Measurements from ENCODE around the gene SVOP.

SVOP gene

DNA sequence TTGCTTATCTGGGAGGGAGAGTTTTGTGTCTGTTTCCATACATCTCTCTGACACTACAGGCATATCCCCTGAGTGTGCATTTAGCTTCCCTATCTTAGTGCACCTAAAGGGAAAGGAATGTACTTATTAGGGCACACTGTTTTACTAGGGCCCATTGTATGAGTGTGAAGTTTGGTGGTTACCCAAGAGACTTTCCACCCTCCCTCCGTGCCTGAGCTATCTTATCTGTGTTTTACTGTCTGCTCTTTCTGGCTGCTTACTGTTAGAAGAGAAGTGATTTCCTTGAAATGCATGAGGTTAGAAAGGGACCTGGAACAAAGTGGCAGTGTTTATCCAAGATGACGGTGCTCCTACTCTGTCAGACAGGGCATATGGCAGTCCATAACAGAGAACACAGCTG is 8.5 kb upstream of the SVOP start:
- TF ChIP-seq EGR1 (IDR thresholded peaks at IDR 0.05) (no peak), ZBTB7A (IDR thresholded peaks at IDR 0.05; ENCODE audit: low read depth) (no peak), TEAD4 (IDR thresholded peaks at IDR 0.05) (no peak), TAF1 (IDR thresholded peaks at IDR 0.05; ENCODE audit: low read depth) (no peak), RAD21 (IDR thresholded peaks at IDR 0.05; ENCODE audit: low read depth) (no peak), CREB1 (IDR thresholded peaks at IDR 0.05; ENCODE audit: low read depth) (no peak), EP300 (IDR thresholded peaks at IDR 0.05; ENCODE audit: borderline replicate concordance) (no peak), FOXM1 (IDR thresholded peaks at IDR 0.05; ENCODE audit: borderline replicate concordance, low read depth) (no peak), TCF12 (IDR thresholded peaks at IDR 0.05; ENCODE audit: low read depth) (no peak)
- TF ChIP-seq, protein P1, sequence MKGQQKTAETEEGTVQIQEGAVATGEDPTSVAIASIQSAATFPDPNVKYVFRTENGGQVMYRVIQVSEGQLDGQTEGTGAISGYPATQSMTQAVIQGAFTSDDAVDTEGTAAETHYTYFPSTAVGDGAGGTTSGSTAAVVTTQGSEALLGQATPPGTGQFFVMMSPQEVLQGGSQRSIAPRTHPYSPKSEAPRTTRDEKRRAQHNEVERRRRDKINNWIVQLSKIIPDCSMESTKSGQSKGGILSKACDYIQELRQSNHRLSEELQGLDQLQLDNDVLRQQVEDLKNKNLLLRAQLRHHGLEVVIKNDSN (IDR thresholded peaks at IDR 0.05): no peak
- TF ChIP-seq, protein P2, sequence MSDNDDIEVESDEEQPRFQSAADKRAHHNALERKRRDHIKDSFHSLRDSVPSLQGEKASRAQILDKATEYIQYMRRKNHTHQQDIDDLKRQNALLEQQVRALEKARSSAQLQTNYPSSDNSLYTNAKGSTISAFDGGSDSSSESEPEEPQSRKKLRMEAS (IDR thresholded peaks at IDR 0.05): no peak

DNA sequence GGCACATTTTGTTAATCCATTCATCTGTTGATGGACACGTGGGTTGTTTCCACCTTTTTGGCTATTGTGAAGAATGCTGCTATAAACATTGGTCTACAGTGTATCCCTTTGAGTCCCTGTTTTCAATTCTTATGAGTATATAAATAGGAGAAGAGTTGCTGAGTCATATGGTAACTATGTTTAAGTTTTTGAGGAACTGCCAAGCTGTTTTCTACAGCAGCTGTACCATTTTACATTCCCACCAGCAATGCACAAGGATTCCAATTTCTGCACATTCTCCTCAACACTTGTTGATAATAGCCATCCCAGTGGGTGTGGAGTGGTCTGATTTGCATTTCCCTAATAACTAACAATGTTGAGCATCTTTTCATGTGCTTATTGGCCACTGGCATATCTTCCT is 6.9 kb upstream of the SVOP start:
- TF ChIP-seq YY1 (IDR thresholded peaks at IDR 0.05; ENCODE audit: low read depth): no peak
- TF ChIP-seq EGR1 (IDR thresholded peaks at IDR 0.05): no peak
- TF ChIP-seq NFIC (IDR thresholded peaks at IDR 0.05): no peak
- TF ChIP-seq RAD21 (IDR thresholded peaks at IDR 0.05; ENCODE audit: low read depth): no peak
- TF ChIP-seq ZBTB7A (IDR thresholded peaks at IDR 0.05; ENCODE audit: low read depth): no peak
- TF ChIP-seq CREB1 (IDR thresholded peaks at IDR 0.05; ENCODE audit: low read depth): no peak
- no peak for TF ChIP-seq CEBPB (IDR thresholded peaks at IDR 0.05)
- TF ChIP-seq, protein P3, sequence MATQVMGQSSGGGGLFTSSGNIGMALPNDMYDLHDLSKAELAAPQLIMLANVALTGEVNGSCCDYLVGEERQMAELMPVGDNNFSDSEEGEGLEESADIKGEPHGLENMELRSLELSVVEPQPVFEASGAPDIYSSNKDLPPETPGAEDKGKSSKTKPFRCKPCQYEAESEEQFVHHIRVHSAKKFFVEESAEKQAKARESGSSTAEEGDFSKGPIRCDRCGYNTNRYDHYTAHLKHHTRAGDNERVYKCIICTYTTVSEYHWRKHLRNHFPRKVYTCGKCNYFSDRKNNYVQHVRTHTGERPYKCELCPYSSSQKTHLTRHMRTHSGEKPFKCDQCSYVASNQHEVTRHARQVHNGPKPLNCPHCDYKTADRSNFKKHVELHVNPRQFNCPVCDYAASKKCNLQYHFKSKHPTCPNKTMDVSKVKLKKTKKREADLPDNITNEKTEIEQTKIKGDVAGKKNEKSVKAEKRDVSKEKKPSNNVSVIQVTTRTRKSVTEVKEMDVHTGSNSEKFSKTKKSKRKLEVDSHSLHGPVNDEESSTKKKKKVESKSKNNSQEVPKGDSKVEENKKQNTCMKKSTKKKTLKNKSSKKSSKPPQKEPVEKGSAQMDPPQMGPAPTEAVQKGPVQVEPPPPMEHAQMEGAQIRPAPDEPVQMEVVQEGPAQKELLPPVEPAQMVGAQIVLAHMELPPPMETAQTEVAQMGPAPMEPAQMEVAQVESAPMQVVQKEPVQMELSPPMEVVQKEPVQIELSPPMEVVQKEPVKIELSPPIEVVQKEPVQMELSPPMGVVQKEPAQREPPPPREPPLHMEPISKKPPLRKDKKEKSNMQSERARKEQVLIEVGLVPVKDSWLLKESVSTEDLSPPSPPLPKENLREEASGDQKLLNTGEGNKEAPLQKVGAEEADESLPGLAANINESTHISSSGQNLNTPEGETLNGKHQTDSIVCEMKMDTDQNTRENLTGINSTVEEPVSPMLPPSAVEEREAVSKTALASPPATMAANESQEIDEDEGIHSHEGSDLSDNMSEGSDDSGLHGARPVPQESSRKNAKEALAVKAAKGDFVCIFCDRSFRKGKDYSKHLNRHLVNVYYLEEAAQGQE (IDR thresholded peaks at IDR 0.05; ENCODE audit: low read depth): no peak
- TF ChIP-seq, protein P1 (IDR thresholded peaks at IDR 0.05): no peak
- TF ChIP-seq TCF12 (IDR thresholded peaks at IDR 0.05; ENCODE audit: low read depth): no peak
- TF ChIP-seq TEAD4 (IDR thresholded peaks at IDR 0.05): no peak
- TF ChIP-seq TAF1 (IDR thresholded peaks at IDR 0.05; ENCODE audit: low read depth): no peak
- TF ChIP-seq, protein P2 (IDR thresholded peaks at IDR 0.05): no peak
- no peak for TF ChIP-seq EP300 (IDR thresholded peaks at IDR 0.05; ENCODE audit: borderline replicate concordance)
- no peak for TF ChIP-seq FOXM1 (IDR thresholded peaks at IDR 0.05; ENCODE audit: borderline replicate concordance, low read depth)

DNA sequence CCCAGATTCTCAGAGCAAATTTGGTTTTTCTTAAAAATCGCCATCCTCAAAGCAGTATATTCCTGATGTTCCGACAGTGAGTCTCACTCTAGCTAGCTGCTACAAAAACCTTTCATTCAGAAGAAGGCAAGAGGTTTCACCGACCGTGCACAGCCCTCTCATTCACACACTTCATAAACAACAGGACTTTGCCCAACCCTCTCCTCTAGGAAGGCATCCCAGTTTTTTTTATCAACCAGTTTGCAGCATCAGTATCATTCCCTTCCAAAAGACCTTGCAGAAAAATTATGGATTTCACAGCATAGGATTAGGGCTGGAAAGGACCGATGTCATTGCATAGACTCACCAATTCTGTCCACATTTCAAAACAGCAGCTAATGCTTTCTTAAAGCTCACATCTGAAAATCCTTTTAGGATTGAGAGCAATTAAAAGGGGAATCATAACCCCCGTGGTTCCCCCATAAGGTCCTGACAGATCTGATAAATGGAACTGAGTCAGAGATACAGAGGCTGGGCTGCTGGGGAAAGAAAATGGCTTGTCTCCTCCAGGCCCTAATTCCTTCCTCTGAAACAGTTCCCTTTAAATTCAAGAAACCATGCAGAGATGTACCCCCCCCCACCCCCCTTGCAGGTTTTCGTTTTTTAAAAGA is 597 bp downstream of the SVOP start:
- no peak for TF ChIP-seq CREB1 (IDR thresholded peaks at IDR 0.05; ENCODE audit: low read depth)
- TF ChIP-seq TAF1 (IDR thresholded peaks at IDR 0.05; ENCODE audit: low read depth): no peak
- TF ChIP-seq NFIC (IDR thresholded peaks at IDR 0.05): no peak
- no peak for TF ChIP-seq ZBTB7A (IDR thresholded peaks at IDR 0.05; ENCODE audit: low read depth)

DNA sequence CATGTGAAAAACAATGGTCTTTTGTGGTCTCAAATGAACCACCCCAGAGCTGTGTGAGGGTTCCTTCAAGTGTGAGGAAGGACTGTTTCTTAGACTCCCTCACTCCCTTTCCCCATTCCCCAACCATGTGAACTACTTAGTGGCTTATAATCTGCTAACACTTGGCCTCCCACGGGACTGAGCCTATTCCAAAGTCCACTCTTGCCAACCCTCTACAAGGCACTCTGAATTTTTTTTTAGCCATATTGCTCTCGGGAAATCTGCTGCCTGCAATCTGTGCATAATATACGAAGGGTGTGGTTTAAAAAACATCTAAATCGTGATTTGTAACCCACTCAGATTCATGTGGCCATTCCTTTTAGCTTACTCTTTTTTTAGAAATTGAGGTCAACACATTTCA is 2.6 kb downstream of the SVOP start:
- TF ChIP-seq CEBPB (IDR thresholded peaks at IDR 0.05): no peak

DNA sequence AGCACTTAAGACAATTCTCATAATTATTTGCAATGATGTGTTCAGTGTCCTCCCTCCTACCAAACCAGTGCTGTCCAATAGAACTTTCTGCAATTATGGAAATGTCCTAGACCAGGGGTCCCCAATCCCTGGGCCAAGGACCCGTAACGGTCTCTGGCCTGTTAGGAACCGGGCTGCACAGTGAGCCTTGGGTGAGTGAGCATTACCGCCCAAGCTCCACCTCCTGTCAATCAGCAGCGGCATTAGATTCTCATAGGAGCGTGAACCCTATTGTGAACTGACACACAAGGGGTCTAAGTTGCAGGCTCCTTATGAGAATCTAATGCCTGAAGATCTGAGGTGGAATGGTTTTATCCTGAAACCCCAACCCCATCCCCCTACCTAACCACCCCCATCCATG is 3.9 kb downstream of the SVOP start:
- TF ChIP-seq TCF12 (IDR thresholded peaks at IDR 0.05; ENCODE audit: low read depth) (no peak), RAD21 (IDR thresholded peaks at IDR 0.05; ENCODE audit: low read depth) (no peak), CEBPB (IDR thresholded peaks at IDR 0.05) (no peak), EP300 (IDR thresholded peaks at IDR 0.05; ENCODE audit: borderline replicate concordance) (no peak), FOXM1 (IDR thresholded peaks at IDR 0.05; ENCODE audit: borderline replicate concordance, low read depth) (no peak), TAF1 (IDR thresholded peaks at IDR 0.05; ENCODE audit: low read depth) (no peak), TEAD4 (IDR thresholded peaks at IDR 0.05) (no peak), EGR1 (IDR thresholded peaks at IDR 0.05) (no peak), ZBTB7A (IDR thresholded peaks at IDR 0.05; ENCODE audit: low read depth) (no peak), YY1 (IDR thresholded peaks at IDR 0.05; ENCODE audit: low read depth) (no peak), NFIC (IDR thresholded peaks at IDR 0.05) (no peak), CREB1 (IDR thresholded peaks at IDR 0.05; ENCODE audit: low read depth) (no peak)
- TF ChIP-seq, protein P3 (IDR thresholded peaks at IDR 0.05; ENCODE audit: low read depth): no peak
- TF ChIP-seq, protein P2 (IDR thresholded peaks at IDR 0.05): no peak
- TF ChIP-seq, protein P1 (IDR thresholded peaks at IDR 0.05): no peak

All from Ishikawa (cell line).